Kidney (tissue), 14 donors: ENCODE results near the gene CCDC136. TPM values are rescaled to one million over a fixed set of nuclear protein-coding genes. Genes with fewer than 3 reads are reported as not detected.
A peak's percentile ranks its signal among the peaks of the same experiment; 100 is the strongest.

Experiments used
- DNase-seq, 5 donors: peaks; one replicate each; pipeline ENCODE4 v3.0.0-alpha.2; 2013 to 2020
- FAIRE-seq: peaks from 2 replicates; lab custom pipeline; 2012; peaks lifted over from hg19 to GRCh38; lab: Jason Lieb, UNC
- H3K27ac ChIP-seq, 2 donors: one replicate each; pipeline ENCODE4 v1.7.0; 2013; ENCODE audit warnings: low read depth in 2 of 2, low read length in 2 of 2, inconsistent platforms in 1 of 2
- H3K27me3 ChIP-seq: one replicate; pipeline ENCODE4 v1.7.1; 2013; ENCODE audit warnings: low read length, inconsistent platforms; ENCODE audit not compliant: control insufficient read depth, insufficient read depth
- H3K36me3 ChIP-seq, 3 donors: one replicate each; pipeline versions ENCODE4 v1.7.0 to v1.7.1; 2013; ENCODE audit warnings: low read length in 3 of 3, control low read depth in 1 of 3, inconsistent platforms in 1 of 3; ENCODE audit not compliant: insufficient read depth in 3 of 3, control insufficient read depth in 2 of 3
- H3K4me1 ChIP-seq, 3 donors: one replicate each; pipeline versions ENCODE4 v1.7.0 to v1.7.1; 2013; ENCODE audit warnings: low read length in 3 of 3, inconsistent platforms in 1 of 3, low read depth in 1 of 3; ENCODE audit not compliant: control insufficient read depth in 2 of 3, insufficient read depth in 2 of 3
- H3K4me3 ChIP-seq, 3 donors: one replicate each; pipeline versions ENCODE4 v1.7.0 to v1.8.1; 2013; ENCODE audit warnings: low read length in 3 of 3, control low read depth in 1 of 3, inconsistent platforms in 1 of 3
- H3K9ac ChIP-seq, 3 donors: one replicate each; pipeline versions ENCODE4 v1.7.0 to v1.7.1; 2013; ENCODE audit warnings: low read length in 3 of 3, control low read depth in 1 of 3, inconsistent platforms in 1 of 3
- H3K9me3 ChIP-seq, 3 donors: one replicate each; pipeline versions ENCODE4 v1.7.0 to v1.7.1; 2013; ENCODE audit warnings: low read length in 3 of 3, control low read depth in 1 of 3, inconsistent platforms in 1 of 3; ENCODE audit not compliant: control insufficient read depth in 2 of 3, insufficient read depth in 1 of 3
- intact Hi-C: fragments of 100-400 bp; cut with DNase I; formaldehyde crosslinking; loops from one replicate; pipeline ENCODE4 v1.11.1; 2022
- polyA plus RNA-seq: library from polyadenylated mRNA; stranded (reverse); fragments of 350-450 nt; fragmentation: Illumina TruSeq; extraction: RNeasy Lipid Tissue Mini Kit (QIAGEN cat#74804); gene quantifications from one replicate; pipeline ENCODE4 v1.2.3, GENCODE V29; 2014; ENCODE audit warnings: low read depth, low replicate concordance; ENCODE audit not compliant: insufficient read depth
- total RNA-seq: library from RNA; stranded (reverse); fragmentation: NEBNext Ultra II Directional; extraction: Animal tissue kit (Norgen Biotek cat#: 25700); gene quantifications from one replicate; pipeline ENCODE4 v1.2.1, GENCODE V29; 2021
- TF ChIP-seq, protein P1 (sequence below): IDR thresholded peaks from 3 replicates; pipeline ENCODE4 v1.5.1; 2012; ENCODE audit warnings: mild to moderate bottlenecking, moderate library complexity, borderline replicate concordance; ENCODE audit not compliant: insufficient read depth; ENCODE audit errors: extremely low read depth
- donor health status: control.
- donor health status: control.
- donor health status: control.
- donor health status: control.
- donor health status: control.
- donor health status: DM: yes; HTN: yes; CAD: no.
- donor health status: Normal renal cell carcinoma (clear cell type).

The CCDC136 gene
- total and polyA plus RNA-seq, 2 donors from 2014 or later = 1.4 to 4.2 TPM

- no peak overlapping the region for H3K27ac ChIP-seq
- DNase-seq = peak in 4 of 5 donors; percentile 24 to 50 (median 40)
- no peak overlapping the region for H3K4me3 ChIP-seq
- no peaks in the 10 kb centered on the region for H3K27me3 ChIP-seq
- peaks cover 0 to 6% (median 0%) of the 10 kb centered on the region in 3 donors for H3K4me1 ChIP-seq
- TF ChIP-seq, protein P1, sequence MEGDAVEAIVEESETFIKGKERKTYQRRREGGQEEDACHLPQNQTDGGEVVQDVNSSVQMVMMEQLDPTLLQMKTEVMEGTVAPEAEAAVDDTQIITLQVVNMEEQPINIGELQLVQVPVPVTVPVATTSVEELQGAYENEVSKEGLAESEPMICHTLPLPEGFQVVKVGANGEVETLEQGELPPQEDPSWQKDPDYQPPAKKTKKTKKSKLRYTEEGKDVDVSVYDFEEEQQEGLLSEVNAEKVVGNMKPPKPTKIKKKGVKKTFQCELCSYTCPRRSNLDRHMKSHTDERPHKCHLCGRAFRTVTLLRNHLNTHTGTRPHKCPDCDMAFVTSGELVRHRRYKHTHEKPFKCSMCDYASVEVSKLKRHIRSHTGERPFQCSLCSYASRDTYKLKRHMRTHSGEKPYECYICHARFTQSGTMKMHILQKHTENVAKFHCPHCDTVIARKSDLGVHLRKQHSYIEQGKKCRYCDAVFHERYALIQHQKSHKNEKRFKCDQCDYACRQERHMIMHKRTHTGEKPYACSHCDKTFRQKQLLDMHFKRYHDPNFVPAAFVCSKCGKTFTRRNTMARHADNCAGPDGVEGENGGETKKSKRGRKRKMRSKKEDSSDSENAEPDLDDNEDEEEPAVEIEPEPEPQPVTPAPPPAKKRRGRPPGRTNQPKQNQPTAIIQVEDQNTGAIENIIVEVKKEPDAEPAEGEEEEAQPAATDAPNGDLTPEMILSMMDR = no peak
- intact Hi-C loops = no loop called here
- no peak for FAIRE-seq
- H3K36me3 ChIP-seq = no peaks in the 10 kb centered on the region
- no peak overlapping the region for H3K9ac ChIP-seq
- no peaks in the 10 kb centered on the region for H3K9me3 ChIP-seq
Observed at GRCh38 chr7:128827971-128828711, 36.4 kb downstream of the CCDC136 start.

GRCh38 chr7:128829391-128830166, 37.8 kb downstream of the CCDC136 start:
- H3K4me1 ChIP-seq = peaks cover 0 to 6% (median 0%) of the 10 kb centered on the region in 3 donors
- no peak overlapping the region for H3K9ac ChIP-seq
- H3K9me3 ChIP-seq = no peaks in the 10 kb centered on the region
- DNase-seq (peak in 4 of 5 donors; percentile 19 to 66 (median 42)), FAIRE-seq (no peak)
- no peak overlapping the region for H3K27ac ChIP-seq
- H3K27me3 ChIP-seq = no peaks in the 10 kb centered on the region
- intact Hi-C loops = no loop called here
- TF ChIP-seq, protein P1 = no peak
- H3K4me3 ChIP-seq = no peak overlapping the region
- H3K36me3 ChIP-seq = no peaks in the 10 kb centered on the region

GRCh38 chr7:128830231-128831177, 38.7 kb downstream of the CCDC136 start, which contains the start of gene FLNC:
Gene FLNC (plus strand): TSS chr7:128830406. CDS start chr7:128830638, 232 bp downstream.
- Histone ChIP-seq H3K27ac (no peak within 1 kb of the TSS), H3K9ac (peak within 1 kb of the TSS in 1 of 3 donors; percentile 18), H3K27me3 (no peaks in the 10 kb centered on the region), H3K4me3 (peak within 1 kb of the TSS in 2 of 3 donors; percentile 41 to 44), H3K9me3 (no peaks in the 10 kb centered on the region), H3K36me3 (no peaks in the 10 kb centered on the region), H3K4me1 (peaks cover 0 to 6% (median 0%) of the 10 kb centered on the region in 3 donors)
- FAIRE-seq = no peak
- intact Hi-C loops = no loop called here
- TF ChIP-seq, protein P1 = no peak
- peak; percentile 75 to 91 (median 78) for DNase-seq
